ENCODE measurements around the gene GRIN3A.
"Not testable (repeated sequence)": the region's sequence is repeated elsewhere in the genome, so short reads cannot be mapped to it uniquely, and the experiment has no call there.

GRIN3A gene

GRCh38 chr9:101738566-101739183 is at the start of gene GRIN3A:
Gene GRIN3A, minus strand, starts transcription at chr9:101738647. Its CDS starts 668 bp downstream, at chr9:101737979.
- no peak for FAIRE-seq
- no peak for DNase-seq (ENCODE audit: low spot score)

- FAIRE-seq = no peak
- no peak for DNase-seq (ENCODE audit: low spot score)
Measured at GRCh38 chr9:101787891-101788290, 49.4 kb upstream of the GRIN3A start.

- FAIRE-seq (no peak), DNase-seq (ENCODE audit: low spot score) (no peak)
Measured at GRCh38 chr9:101778332-101778731, 39.9 kb upstream of the GRIN3A start.

- FAIRE-seq (no peak), DNase-seq (ENCODE audit: low spot score) (no peak)
Measured at GRCh38 chr9:101764472-101764871, 26.0 kb upstream of the GRIN3A start.

- DNase-seq (ENCODE audit: low spot score) (no peak), FAIRE-seq (no peak)
Measured at GRCh38 chr9:101758304-101758930, 20.0 kb upstream of the GRIN3A start.

GRCh38 chr9:101753716-101754115 is 15.3 kb upstream of the GRIN3A start:
- DNase-seq (ENCODE audit: low spot score) = no peak
- no peak for FAIRE-seq

- FAIRE-seq (no peak), DNase-seq (ENCODE audit: low spot score) (no peak)
Measured at GRCh38 chr9:101751895-101752294, 13.4 kb upstream of the GRIN3A start.

- DNase-seq (ENCODE audit: low spot score) (no peak), FAIRE-seq (no peak)
Measured at GRCh38 chr9:101739311-101739710, 864 bp upstream of the GRIN3A start.

- no peak for DNase-seq (ENCODE audit: low spot score)
- FAIRE-seq = no peak
Measured at GRCh38 chr9:101737705-101738565, 512 bp downstream of the GRIN3A start.

- FAIRE-seq = no peak
- DNase-seq (ENCODE audit: low spot score) = no peak
Measured at GRCh38 chr9:101737165-101737704, 1.2 kb downstream of the GRIN3A start.

GRCh38 chr9:101736717-101737116 is 1.7 kb downstream of the GRIN3A start:
- DNase-seq (ENCODE audit: low spot score) (no peak), FAIRE-seq (no peak)

GRCh38 chr9:101731429-101731828 is 7.0 kb downstream of the GRIN3A start:
- FAIRE-seq = no peak
- DNase-seq (ENCODE audit: low spot score) = no peak

- DNase-seq (ENCODE audit: low spot score) (peak; percentile 26), FAIRE-seq (no peak)
Measured at GRCh38 chr9:101727612-101728524, 10.6 kb downstream of the GRIN3A start.

- not testable (repeated sequence) for DNase-seq (ENCODE audit: low spot score); FAIRE-seq
Measured at GRCh38 chr9:101724271-101724670, 14.2 kb downstream of the GRIN3A start.

GRCh38 chr9:101718192-101718591 is 20.3 kb downstream of the GRIN3A start:
- FAIRE-seq (no peak), DNase-seq (ENCODE audit: low spot score) (no peak)

GRCh38 chr9:101716629-101717028 is 21.8 kb downstream of the GRIN3A start:
- FAIRE-seq = no peak
- no peak for DNase-seq (ENCODE audit: low spot score)

GRCh38 chr9:101711330-101711941 is 27.0 kb downstream of the GRIN3A start:
- FAIRE-seq = no peak
- DNase-seq (ENCODE audit: low spot score) = no peak

- FAIRE-seq (no peak), DNase-seq (ENCODE audit: low spot score) (no peak)
Measured at GRCh38 chr9:101708855-101709254, 29.6 kb downstream of the GRIN3A start.

- FAIRE-seq = no peak
- no peak for DNase-seq (ENCODE audit: low spot score)
Measured at GRCh38 chr9:101707721-101708120, 30.7 kb downstream of the GRIN3A start.

- no peak for FAIRE-seq
- DNase-seq (ENCODE audit: low spot score) = no peak
Measured at GRCh38 chr9:101706997-101707396, 31.4 kb downstream of the GRIN3A start.

Data from RCC 7860 (cell line).